B cell (primary cell): ENCODE data around the gene TKFC. TPM values are rescaled to one million over a fixed set of nuclear protein-coding genes. Genes with fewer than 3 reads are reported as not detected.

Experiments used
- ATAC-seq: fragments of 200-7000 bp; cut with Tn5 transposase; one replicate; pipeline ENCODE4 v1.10.0; 2021; ENCODE audit warnings: low read depth, mild to moderate bottlenecking, moderate number of reproducible peaks, moderate library complexity
- CTCF ChIA-PET: fragments of 350-600 bp; sonication (Branson Sonifier 250); formaldehyde crosslinking; loops from one replicate; lab custom pipeline; 2021; ENCODE audit warnings: antibody characterized with exemption, inconsistent platforms; lab: Charles Lee
- POLR2A ChIA-PET: fragments of 350-600 bp; sonication (Branson Sonifier 250); formaldehyde crosslinking; loops from one replicate; lab custom pipeline; 2021; ENCODE audit warnings: antibody characterized with exemption; lab: Charles Lee
- DNase-seq: peaks from one replicate; pipeline ENCODE4 v3.0.0; 2013
- H2AFZ ChIP-seq: 2 replicates; pipeline ENCODE4 v1.6.1; 2012; ENCODE audit warnings: mild to moderate bottlenecking, low read depth, low read length; ENCODE audit not compliant: insufficient read depth, poor library complexity, severe bottlenecking
- H3K27ac ChIP-seq, 2 donors: 1 replicate in 1 of 2; 2 replicates in 1 of 2; pipeline ENCODE4 v1.5.1; 2012 to 2013; ENCODE audit warnings: low read length in 2 of 2, mild to moderate bottlenecking in 2 of 2, moderate library complexity in 1 of 2
- H3K27me3 ChIP-seq, 4 experiments: fragments of 200-600 bp in 1 of 4; sonication (generic) in 1 of 4; replicated peaks in 1 of 4; 1 replicate in 2 of 4; 2 replicates in 2 of 4; pipeline versions ENCODE4 v1.6.1 to v1.7.0; 2013 to 2016; ENCODE audit warnings: low read length in 3 of 4, mild to moderate bottlenecking in 2 of 4, mixed read lengths in 1 of 4, moderate library complexity in 1 of 4; ENCODE audit not compliant: insufficient read depth in 4 of 4, control insufficient read depth in 3 of 4; ENCODE audit errors: control extremely low read depth in 1 of 4
- H3K36me3 ChIP-seq, 2 experiments: replicated peaks in 1 of 2; 1 replicate in 1 of 2; 2 replicates in 1 of 2; pipeline versions ENCODE4 v1.6.1 to v1.7.1; 2013; ENCODE audit warnings: low read length in 1 of 2; ENCODE audit not compliant: insufficient read depth in 2 of 2, control insufficient read depth in 1 of 2; ENCODE audit errors: control extremely low read depth in 1 of 2, extremely low read depth in 1 of 2
- H3K4me1 ChIP-seq, 2 donors: fragments of 200-600 bp in 1 of 2; sonication (generic) in 1 of 2; 1 replicate in 1 of 2; 2 replicates in 1 of 2; pipeline versions ENCODE4 v1.5.1 to v1.6.1; 2013 to 2017; ENCODE audit warnings: low read length in 2 of 2; ENCODE audit not compliant: control insufficient read depth in 2 of 2, insufficient read depth in 2 of 2
- H3K4me2 ChIP-seq: replicated peaks from 2 replicates; pipeline ENCODE3; 2012; ENCODE audit warnings: mild to moderate bottlenecking, low read depth, low read length; ENCODE audit not compliant: poor library complexity, severe bottlenecking
- H3K4me3 ChIP-seq, 5 experiments: fragments of 200-600 bp in 1 of 5; sonication (generic) in 1 of 5; 1 replicate in 3 of 5; 2 replicates in 2 of 5; pipeline versions ENCODE4 v1.5.1 to v1.7.0; 2011 to 2016; ENCODE audit warnings: low read length in 4 of 5, mild to moderate bottlenecking in 4 of 5, low read depth in 2 of 5, control low read depth in 1 of 5, moderate library complexity in 1 of 5; ENCODE audit not compliant: insufficient read depth in 1 of 5; ENCODE audit errors: control extremely low read depth in 1 of 5, extremely low read depth in 1 of 5
- H3K79me2 ChIP-seq: fragments of 200-600 bp; sonication (generic); one replicate; pipeline ENCODE4 v1.6.0; 2016; ENCODE audit warnings: low read length; ENCODE audit not compliant: control insufficient read depth, insufficient read depth
- H3K9ac ChIP-seq: fragments of 200-600 bp; sonication (generic); 2 replicates; pipeline ENCODE4 v1.6.1; 2017; ENCODE audit warnings: mild to moderate bottlenecking, low read length, moderate library complexity
- H3K9me3 ChIP-seq, 3 donors: one replicate each; pipeline versions ENCODE4 v1.6.1 to v1.7.1; 2013; ENCODE audit warnings: low read length in 2 of 3; ENCODE audit not compliant: control insufficient read depth in 2 of 3, insufficient read depth in 1 of 3; ENCODE audit errors: control extremely low read depth in 1 of 3
- H4K20me1 ChIP-seq: 2 replicates; pipeline ENCODE4 v1.6.0; 2012; ENCODE audit warnings: mild to moderate bottlenecking, low read length; ENCODE audit not compliant: insufficient read depth, control insufficient read depth, poor library complexity, severe bottlenecking
- H3K27ac Mint-ChIP-seq: one replicate; pipeline ENCODE4 v1.8.0; 2021; ENCODE audit warnings: mixed read lengths
- H3K27me3 Mint-ChIP-seq: one replicate; pipeline ENCODE4 v1.8.0; 2021; ENCODE audit warnings: mixed read lengths
- H3K4me1 Mint-ChIP-seq: one replicate; pipeline ENCODE4 v1.8.0; 2021; ENCODE audit warnings: mixed read lengths
- H3K4me3 Mint-ChIP-seq: one replicate; pipeline ENCODE4 v1.8.0; 2021; ENCODE audit warnings: mixed read lengths
- H3K9me3 Mint-ChIP-seq: one replicate; pipeline ENCODE4 v1.8.0; 2022; ENCODE audit warnings: mixed read lengths; ENCODE audit not compliant: insufficient read depth
- EZH2 ChIP-seq: IDR thresholded peaks from 2 replicates; pipeline ENCODE4 v1.6.1; 2012; ENCODE audit warnings: borderline replicate concordance, low read depth, mild to moderate bottlenecking, moderate library complexity, low read length; ENCODE audit not compliant: insufficient read depth, poor library complexity, severe bottlenecking
- WGBS: methylation state at CpG from one replicate; pipeline ENCODE4 v1.1.5; 2013; ENCODE audit warnings: missing lambda C conversion rate; ENCODE audit not compliant: insufficient coverage; 5-methylcytosine and 5-hydroxymethylcytosine counted together
- intact Hi-C: fragments of 100-400 bp; cut with micrococcal nuclease; formaldehyde crosslinking; loops from one replicate; pipeline ENCODE4 v1.10.0; 2022
- polyA plus RNA-seq: library from polyadenylated mRNA; depleted of rRNA; stranded (reverse); fragments of >200 nt; gene quantifications from 2 replicates; pipeline ENCODE4 v1.2.3, GENCODE V29; 2012
- total RNA-seq, 2 donors: library from RNA; stranded (reverse); fragments of 120-200 nt in 1 of 2; gene quantifications; 1 replicate in 1 of 2; 2 replicates in 1 of 2; pipeline versions ENCODE4 v1.2.3 to v1.2.4, GENCODE V29; 2013 to 2022
- TF ChIP-seq, protein P1 (sequence below): fragments of 200-600 bp; IDR thresholded peaks from one replicate; pipeline ENCODE4 v1.8.0; 2022; ENCODE audit warnings: antibody characterized with exemption, mild to moderate bottlenecking

TKFC gene
- total and polyA plus RNA-seq, 2 donors (not counting 1 experiment from before 2014, with no cell fraction given): 82.3 to 86.3 TPM

- Histone ChIP-seq H3K4me1 (no peaks in the 10 kb centered on the region), H3K36me3 (peaks cover 2 to 52% of the 10 kb centered on the region in 2 experiments), H3K9ac (no peak overlapping the region), H4K20me1 (no peaks in the 10 kb centered on the region), H3K4me2 (no peak overlapping the region), H3K27ac (no peak overlapping the region), H3K79me2 (no peaks in the 10 kb centered on the region), H2AFZ (no peak overlapping the region), H3K4me3 (no peak overlapping the region), H3K27me3 (no peaks in the 10 kb centered on the region), H3K9me3 (peaks cover 0 to 7% (median 2%) of the 10 kb centered on the region in 3 donors)
- Mint-ChIP-seq H3K4me3 (no peak overlapping the region), H3K9me3 (no peaks in the 10 kb centered on the region), H3K4me1 (no peaks in the 10 kb centered on the region), H3K27ac (no peak overlapping the region), H3K27me3 (no peaks in the 10 kb centered on the region)
- no peak for DNase-seq
- ChIA-PET POLR2A (interaction anchor here (1.0 kb wide), 1 partner anchor 9 kb away, joined by 4 read pairs; the partner anchor contains the start of genes CYB561A3 and TMEM138), CTCF (interaction anchor here (1.1 to 20.9 kb wide), 4 partner anchors 14 to 33 kb away, joined by 3 to 436 read pairs (median 36); partner anchors contain the start of genes DDB1 and TKFC)
- 85% methylated on average over 6 of the region's 8 CpGs for WGBS
- intact Hi-C loops: no loop called here
- no peak for ATAC-seq
- TF ChIP-seq, protein P1, sequence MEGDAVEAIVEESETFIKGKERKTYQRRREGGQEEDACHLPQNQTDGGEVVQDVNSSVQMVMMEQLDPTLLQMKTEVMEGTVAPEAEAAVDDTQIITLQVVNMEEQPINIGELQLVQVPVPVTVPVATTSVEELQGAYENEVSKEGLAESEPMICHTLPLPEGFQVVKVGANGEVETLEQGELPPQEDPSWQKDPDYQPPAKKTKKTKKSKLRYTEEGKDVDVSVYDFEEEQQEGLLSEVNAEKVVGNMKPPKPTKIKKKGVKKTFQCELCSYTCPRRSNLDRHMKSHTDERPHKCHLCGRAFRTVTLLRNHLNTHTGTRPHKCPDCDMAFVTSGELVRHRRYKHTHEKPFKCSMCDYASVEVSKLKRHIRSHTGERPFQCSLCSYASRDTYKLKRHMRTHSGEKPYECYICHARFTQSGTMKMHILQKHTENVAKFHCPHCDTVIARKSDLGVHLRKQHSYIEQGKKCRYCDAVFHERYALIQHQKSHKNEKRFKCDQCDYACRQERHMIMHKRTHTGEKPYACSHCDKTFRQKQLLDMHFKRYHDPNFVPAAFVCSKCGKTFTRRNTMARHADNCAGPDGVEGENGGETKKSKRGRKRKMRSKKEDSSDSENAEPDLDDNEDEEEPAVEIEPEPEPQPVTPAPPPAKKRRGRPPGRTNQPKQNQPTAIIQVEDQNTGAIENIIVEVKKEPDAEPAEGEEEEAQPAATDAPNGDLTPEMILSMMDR: no peak
- no peak for TF ChIP-seq EZH2
Measured at GRCh38 chr11:61370349-61371005, 37.4 kb downstream of the TKFC start.
